ENCODE measurements around the gene MYB.

GRCh38 chr6:135250234-135250633 lies 69.1 kb downstream of the MYB start:
- no peak for TF ChIP-seq CTCF (IDR thresholded peaks at IDR 0.05 in 2 of 3, conservative IDR thresholded peaks at IDR 0.05 in 1 of 3; ENCODE audit: borderline replicate concordance in 1 of 3, insufficient read depth in 1 of 3, low read depth in 2 of 3, low read length in 2 of 3)
- no peak for TF ChIP-seq POLR2AphosphoS5 (IDR thresholded peaks at IDR 0.05; ENCODE audit: low read depth, low read length)
- no peak for TF ChIP-seq JUND (IDR thresholded peaks at IDR 0.05)
- TF ChIP-seq POLR2A (IDR thresholded peaks at IDR 0.05; ENCODE audit: borderline replicate concordance, extremely low read depth, insufficient read depth, insufficient read length) = no peak
- TF ChIP-seq FOSL1 (IDR thresholded peaks at IDR 0.05; ENCODE audit: low read depth) = no peak
- TF ChIP-seq EZH2phosphoT487 (IDR thresholded peaks at IDR 0.05; ENCODE audit: borderline replicate concordance) = no peak
